Measurements from ENCODE around the gene CLCN1. TPM values are rescaled to one million over a fixed set of nuclear protein-coding genes. Genes with fewer than 3 reads are reported as not detected.

The CLCN1 gene
- total and polyA plus RNA-seq, 2 of the 8 experiments (the other 6 are each of a cell fraction or from before 2014, with no cell fraction given): 0.36 to 0.41 TPM

GRCh38 chr7:143392875-143393266, 77.0 kb downstream of the CLCN1 start:
- no peak overlapping the region for H2AFZ ChIP-seq (ENCODE audit: low read length)
- no peak overlapping the region for H2BK15ac ChIP-seq (ENCODE audit: low read length)
- H3K4me2 ChIP-seq (ENCODE audit: insufficient read depth in 1 of 2, low read depth in 2 of 2, low read length in 2 of 2): no peak overlapping the region
- H3K18ac ChIP-seq (ENCODE audit: extremely low read depth, low read length): no peak overlapping the region
- no peak overlapping the region for H4K5ac ChIP-seq (ENCODE audit: insufficient read length, low read depth, low read length)
- no peak overlapping the region for H3K9ac ChIP-seq (replicated peaks in 1 of 4; ENCODE audit: extremely low read depth in 1 of 4, low read depth in 3 of 4, low read length in 3 of 4)
- no peak overlapping the region for H3K4ac ChIP-seq (replicated peaks; ENCODE audit: insufficient read length, low read depth, low read length)
- no peak overlapping the region for H3K23ac ChIP-seq (ENCODE audit: insufficient read length)
- no peak overlapping the region for H3K14ac ChIP-seq (ENCODE audit: insufficient read length)
- no peak overlapping the region for H2BK120ac ChIP-seq (replicated peaks; ENCODE audit: low read depth, low read length)
- H3K36me3 ChIP-seq (ENCODE audit: control insufficient read depth in 2 of 4, insufficient read depth in 4 of 4, low read length in 3 of 4): peaks cover 41 to 94% (median 85%) of the 10 kb centered on the region in 4 experiments
- no peaks in the 10 kb centered on the region for H3K23me2 ChIP-seq (ENCODE audit: low read depth, low read length)
- DNase-seq (ENCODE audit: low read depth in 1 of 2, low spot score in 2 of 2) (no peak), FAIRE-seq (no peak)
- no peak overlapping the region for H4K8ac ChIP-seq (ENCODE audit: extremely low read depth, insufficient read depth, low read length)
- H3K9me3 ChIP-seq (ENCODE audit: insufficient read depth in 2 of 2, low read depth in 1 of 2, low read length in 1 of 2): no peaks in the 10 kb centered on the region
- H3K27ac ChIP-seq (ENCODE audit: low read depth, low read length): no peak overlapping the region
- H2BK12ac ChIP-seq (ENCODE audit: low read depth, low read length): no peak overlapping the region
- H2BK20ac ChIP-seq (ENCODE audit: low read length): no peak overlapping the region
- H4K91ac ChIP-seq (replicated peaks; ENCODE audit: insufficient read length, low read length): no peak overlapping the region
- 99% methylated on average over 6 of the region's 6 CpGs; no CpG with 5 or more reads in 1 of the 2 experiments for WGBS, 2 experiments (ENCODE audit: extremely low coverage in 1 of 2, insufficient coverage in 1 of 2, insufficient read length in 1 of 2, insufficient replicate concordance in 2 of 2, low coverage in 1 of 2, low lambda C conversion rate in 2 of 2, missing lambda C conversion rate in 1 of 2)
- H4K20me1 ChIP-seq (replicated peaks in 1 of 2; ENCODE audit: control insufficient read depth in 1 of 2, insufficient read depth in 2 of 2, low read length in 2 of 2): peaks cover 30 to 47% of the 10 kb centered on the region in 2 experiments
- no peak overlapping the region for H2BK5ac ChIP-seq (ENCODE audit: low read depth, low read length)
- TF ChIP-seq RAD21 (IDR thresholded peaks at IDR 0.05 in 1 of 2, conservative IDR thresholded peaks at IDR 0.05 in 1 of 2; ENCODE audit: low read depth in 2 of 2, low read length in 2 of 2) (no peak), SIN3A (conservative IDR thresholded peaks at IDR 0.05 in 1 of 2, IDR thresholded peaks at IDR 0.05 in 1 of 2; ENCODE audit: low read depth in 1 of 2, low read length in 2 of 2) (no peak), EP300 (IDR thresholded peaks at IDR 0.05; ENCODE audit: borderline replicate concordance in 1 of 2, low read depth in 2 of 2, low read length in 2 of 2) (no peak), MAX (IDR thresholded peaks at IDR 0.05) (no peak), FOSL1 (IDR thresholded peaks at IDR 0.05; ENCODE audit: insufficient read depth, low read depth, low read length) (no peak), KDM4A (IDR thresholded peaks at IDR 0.05; ENCODE audit: low read depth, low read length, severe bottlenecking) (no peak), ZNF274 (IDR thresholded peaks at IDR 0.05; ENCODE audit: borderline replicate concordance, extremely low read depth, low read length) (no peak), TBP (IDR thresholded peaks at IDR 0.05; ENCODE audit: low read depth, low read length) (no peak), RXRA (IDR thresholded peaks at IDR 0.05; ENCODE audit: insufficient read depth, low read depth, low read length) (no peak), SP1 (IDR thresholded peaks at IDR 0.05; ENCODE audit: low read depth, low read length) (no peak), NANOG (IDR thresholded peaks at IDR 0.05; ENCODE audit: insufficient read depth, low read depth, low read length, poor library complexity, severe bottlenecking) (no peak), POLR2A (IDR thresholded peaks at IDR 0.05; ENCODE audit: control extremely low read depth in 1 of 2, low read depth in 2 of 2, low read length in 2 of 2) (no peak)
- H2AK5ac ChIP-seq (ENCODE audit: low read depth, low read length): no peak overlapping the region
- no peaks in the 10 kb centered on the region; a peak in 1 of 7 replicates for H3K4me1 ChIP-seq (replicated peaks in 1 of 4; ENCODE audit: control insufficient read depth in 3 of 4, insufficient read depth in 4 of 4, low read length in 3 of 4)
- H3K79me2 ChIP-seq (ENCODE audit: control insufficient read depth in 1 of 2, insufficient read depth in 2 of 2, low read length in 2 of 2): no peaks in the 10 kb centered on the region
- ChIA-PET CTCF (ENCODE audit: partially characterized antibody) (interaction anchor here (0.5 to 23.5 kb wide), 10 partner anchors 13 to 762 kb away, joined by 3 to 359 read pairs (median 4); partner anchors contain the start of genes CASP2, EPHA1 and ZYX), POLR2A (ENCODE audit: partially characterized antibody) (interaction anchor here (0.6 to 25.2 kb wide), 9 partner anchors 10 to 517 kb away, joined by 3 to 518 read pairs (median 5); partner anchors contain the start of genes EPHA1, FAM131B and ZYX)
- H3K56ac ChIP-seq (replicated peaks; ENCODE audit: insufficient read length, low read depth, low read length): no peak overlapping the region
- H3K4me3 ChIP-seq (ENCODE audit: extremely low read depth in 1 of 4, insufficient read depth in 2 of 4, low read depth in 3 of 4, low read length in 4 of 4): no peak overlapping the region
- no peaks in the 10 kb centered on the region for H3K27me3 ChIP-seq (replicated peaks in 1 of 4; ENCODE audit: control insufficient read depth in 3 of 4, extremely low read depth in 1 of 4, insufficient read depth in 3 of 4, low read length in 3 of 4)
- H3K79me1 ChIP-seq (ENCODE audit: low read depth, low read length): peaks cover 5% of the 10 kb centered on the region
